ENCODE results near the gene PIKFYVE.
A peak's percentile ranks its signal among the peaks of the same experiment; 100 is the strongest.
"Not testable (repeated sequence)": the region's sequence is repeated elsewhere in the genome, so short reads cannot be mapped to it uniquely, and the experiment has no call there.

The PIKFYVE gene

GRCh38 chr2:208389940-208390339 lies 123.9 kb downstream of the PIKFYVE start:
- no peak for DNase-seq
- in situ Hi-C loops (cut with MboI; ENCODE audit: low pct_unique_long_range_greater_than_20kb, low sequenced_read_pairs): no loop called here

GRCh38 chr2:208392300-208392699 lies 126.2 kb downstream of the PIKFYVE start:
- in situ Hi-C loops (cut with MboI; ENCODE audit: low pct_unique_long_range_greater_than_20kb, low sequenced_read_pairs): no loop called here
- DNase-seq: peak; percentile 11

GRCh38 chr2:208396796-208397195 lies 130.7 kb downstream of the PIKFYVE start:
- in situ Hi-C loops (cut with MboI; ENCODE audit: low pct_unique_long_range_greater_than_20kb, low sequenced_read_pairs); DNase-seq: not testable (repeated sequence)

GRCh38 chr2:208399201-208399600 lies 133.1 kb downstream of the PIKFYVE start:
- no peak for DNase-seq
- in situ Hi-C loops (cut with MboI; ENCODE audit: low pct_unique_long_range_greater_than_20kb, low sequenced_read_pairs): no loop called here

- in situ Hi-C loops (cut with MboI; ENCODE audit: low pct_unique_long_range_greater_than_20kb, low sequenced_read_pairs): no loop called here
- no peak for DNase-seq
These were observed 140.7 kb downstream of the PIKFYVE start, which contains the start of gene PTH2R for GRCh38 chr2:208406474-208407451. Gene PTH2R, plus strand, starts transcription at chr2:208406792. Its CDS starts 252 bp downstream, at chr2:208407044.

- in situ Hi-C loops (cut with MboI; ENCODE audit: low pct_unique_long_range_greater_than_20kb, low sequenced_read_pairs): no loop called here
- peak; percentile 8 for DNase-seq
These were observed 141.6 kb downstream of the PIKFYVE start for GRCh38 chr2:208407667-208408066.
